Uterus (tissue), 4 donors: ENCODE data around the gene SEC14L1. TPM values are rescaled to one million over a fixed set of nuclear protein-coding genes. Genes with fewer than 3 reads are reported as not detected.
A peak's percentile ranks its signal among the peaks of the same experiment; 100 is the strongest.

Source experiments
- DNase-seq, 2 donors: peaks; one replicate each; pipeline ENCODE4 v3.0.0-alpha.2; 2019 to 2020
- H3K27ac ChIP-seq, 2 donors: fragments of 200-600 bp; sonication (generic); 1 replicate in 1 of 2; 2 replicates in 1 of 2; pipeline ENCODE4 v1.5.1; 2016 to 2018
- H3K27me3 ChIP-seq, 2 donors: fragments of 200-600 bp; sonication (generic); one replicate each; pipeline ENCODE4 v1.5.1; 2018 to 2019; ENCODE audit warnings: control low read depth in 1 of 2
- H3K36me3 ChIP-seq, 2 donors: fragments of 200-600 bp; sonication (generic); one replicate each; pipeline ENCODE4 v1.5.1; 2019; ENCODE audit warnings: control low read depth in 1 of 2
- H3K4me1 ChIP-seq, 2 donors: fragments of 200-600 bp; sonication (generic); one replicate each; pipeline ENCODE4 v1.5.1; 2018 to 2019; ENCODE audit warnings: control low read depth in 1 of 2
- H3K4me3 ChIP-seq, 2 donors: fragments of 200-600 bp; sonication (generic); 1 replicate in 1 of 2; 2 replicates in 1 of 2; pipeline ENCODE4 v1.5.1; 2018 to 2019; ENCODE audit warnings: mild to moderate bottlenecking in 1 of 2
- H3K9me3 ChIP-seq, 2 donors: fragments of 200-600 bp; sonication (generic); one replicate each; pipeline ENCODE4 v1.5.1; 2019; ENCODE audit warnings: control low read depth in 1 of 2
- CTCF ChIP-seq, 4 experiments: fragments of 200-600 bp in 2 of 4; fragments of 450-650 bp in 2 of 4; sonication (generic) in 2 of 4; IDR thresholded peaks; one replicate each; pipeline ENCODE4 v1.5.1; 2016 to 2019; ENCODE audit warnings: antibody characterized with exemption in 4 of 4, mild to moderate bottlenecking in 2 of 4, moderate library complexity in 1 of 4
- POLR2A ChIP-seq, 2 donors: fragments of 450-650 bp; IDR thresholded peaks; one replicate each; pipeline ENCODE4 v1.6.1; 2016; ENCODE audit warnings: antibody characterized with exemption in 2 of 2, mild to moderate bottlenecking in 1 of 2, moderate library complexity in 1 of 2
- intact Hi-C: fragments of 100-400 bp; cut with DNase I; formaldehyde crosslinking; loops from one replicate; pipeline ENCODE4 v1.15.1; 2023; ENCODE audit warnings: low total_unique reads
- total RNA-seq, 4 donors: library from RNA; depleted of rRNA in 3 of 4; stranded (reverse); fragments of >200 nt in 3 of 4; gene quantifications; one replicate each; pipeline versions ENCODE4 v1.1.0 to v1.2.4, GENCODE V29; 2014 to 2023
- donor health status: DM: yes; HTN: yes; CAD: no.

SEC14L1 gene
- total RNA-seq, 4 donors from 2014 or later, result 38.2 to 128 (median 42.6) TPM

DNA sequence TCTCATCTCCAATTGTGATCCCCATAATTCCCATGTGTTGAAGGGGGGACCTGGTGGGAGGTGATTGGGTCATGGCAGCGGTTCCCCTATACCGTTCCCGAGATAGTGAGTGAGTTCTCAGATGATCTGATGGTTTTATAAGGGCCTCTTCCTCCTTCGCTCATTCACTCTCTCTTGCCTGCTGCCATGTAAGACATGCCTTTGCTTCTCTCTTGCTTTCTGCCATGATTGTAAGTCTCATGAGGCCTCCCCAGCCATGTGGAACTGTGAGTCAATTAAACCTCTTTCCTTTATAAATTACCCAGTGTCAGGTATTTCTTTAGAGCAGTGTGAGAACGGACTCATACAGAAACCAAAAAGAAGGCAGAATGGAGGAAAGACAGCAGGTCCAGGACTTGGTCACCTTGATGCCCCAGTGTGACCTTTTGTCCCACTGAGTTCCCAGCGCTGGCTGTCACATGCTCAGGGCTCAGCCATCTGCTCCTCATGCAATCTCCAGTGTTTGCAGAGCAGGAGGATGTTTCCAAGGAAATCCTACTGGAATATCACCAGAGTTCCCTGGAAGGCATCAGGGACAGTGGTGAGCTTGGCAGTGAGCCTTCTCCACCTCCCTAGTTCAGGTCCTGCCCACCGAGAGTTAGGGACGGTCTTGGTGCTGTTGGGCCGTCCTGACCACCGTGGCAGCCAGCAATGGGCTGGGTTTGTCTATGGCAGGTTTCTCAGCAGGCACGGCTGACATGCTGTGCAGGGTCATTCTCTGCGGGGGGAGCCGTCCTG, 96.7 kb downstream of the SEC14L1 start:
- no peaks in the 10 kb centered on the region for H3K27me3 ChIP-seq
- H3K36me3 ChIP-seq, result no peaks in the 10 kb centered on the region
- no peak for TF ChIP-seq CTCF (IDR thresholded peaks at IDR 0.05)
- intact Hi-C loops, result no loop called here
- peaks cover 0 to 9% of the 10 kb centered on the region in 2 donors for H3K4me1 ChIP-seq
- H3K9me3 ChIP-seq, result no peaks in the 10 kb centered on the region
- DNase-seq, result no peak
- H3K27ac ChIP-seq, result no peak overlapping the region
- H3K4me3 ChIP-seq, result no peak overlapping the region

GRCh38 chr17:77240976-77241375, 100.2 kb downstream of the SEC14L1 start:
- Histone ChIP-seq H3K9me3 (no peaks in the 10 kb centered on the region), H3K4me1 (no peaks in the 10 kb centered on the region), H3K27me3 (no peaks in the 10 kb centered on the region), H3K27ac (no peak overlapping the region), H3K36me3 (no peaks in the 10 kb centered on the region), H3K4me3 (no peak overlapping the region)
- DNase-seq, result no peak
- TF ChIP-seq CTCF (IDR thresholded peaks at IDR 0.05) (no peak), POLR2A (IDR thresholded peaks at IDR 0.05) (no peak)
- intact Hi-C loops, result no loop called here

DNA sequence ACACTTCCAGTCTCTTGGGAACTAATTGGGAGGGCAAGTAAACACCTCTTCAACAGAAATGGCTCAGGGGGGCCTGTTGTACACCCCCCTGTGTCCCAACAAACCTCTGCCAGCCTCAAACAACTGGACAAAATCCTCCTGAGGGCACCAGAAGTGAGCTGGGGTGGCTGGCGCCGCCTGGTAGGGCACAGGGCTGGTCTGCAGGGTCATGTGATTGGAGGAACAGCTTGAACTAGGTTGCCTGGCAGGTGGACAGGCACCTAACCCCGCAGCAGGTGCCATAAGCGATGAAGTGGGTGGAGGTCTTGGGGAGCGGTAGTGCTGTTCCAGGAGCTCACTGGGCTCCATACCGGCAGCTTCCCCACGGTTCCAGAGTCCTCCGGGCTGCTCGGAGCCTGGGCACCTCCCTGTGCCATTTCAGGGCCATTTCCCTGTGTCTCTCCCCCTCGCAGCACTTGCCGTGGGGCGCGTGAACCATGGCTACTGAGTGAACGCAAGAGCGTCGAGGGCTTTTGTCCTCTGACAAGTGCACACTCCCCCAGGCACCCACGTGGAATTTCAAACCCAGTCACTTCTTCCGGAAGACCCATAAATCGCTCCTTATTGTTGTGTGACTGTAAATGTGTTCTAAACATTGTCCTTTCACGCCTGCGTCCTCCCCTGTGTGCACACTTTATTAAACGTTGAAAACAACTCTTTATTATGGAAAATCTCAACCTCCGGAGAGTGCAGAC, 101.5 kb downstream of the SEC14L1 start:
- Histone ChIP-seq H3K4me1 (peaks cover 0 to 6% of the 10 kb centered on the region in 2 donors), H3K27me3 (no peaks in the 10 kb centered on the region), H3K9me3 (no peaks in the 10 kb centered on the region), H3K4me3 (no peak overlapping the region), H3K27ac (peak overlapping the region in 1 of 2 donors; percentile 31), H3K36me3 (no peaks in the 10 kb centered on the region)
- intact Hi-C loops, result no loop called here
- TF ChIP-seq CTCF (IDR thresholded peaks at IDR 0.05), result no peak
- no peak for TF ChIP-seq POLR2A (IDR thresholded peaks at IDR 0.05)
- DNase-seq, result no peak

DNA sequence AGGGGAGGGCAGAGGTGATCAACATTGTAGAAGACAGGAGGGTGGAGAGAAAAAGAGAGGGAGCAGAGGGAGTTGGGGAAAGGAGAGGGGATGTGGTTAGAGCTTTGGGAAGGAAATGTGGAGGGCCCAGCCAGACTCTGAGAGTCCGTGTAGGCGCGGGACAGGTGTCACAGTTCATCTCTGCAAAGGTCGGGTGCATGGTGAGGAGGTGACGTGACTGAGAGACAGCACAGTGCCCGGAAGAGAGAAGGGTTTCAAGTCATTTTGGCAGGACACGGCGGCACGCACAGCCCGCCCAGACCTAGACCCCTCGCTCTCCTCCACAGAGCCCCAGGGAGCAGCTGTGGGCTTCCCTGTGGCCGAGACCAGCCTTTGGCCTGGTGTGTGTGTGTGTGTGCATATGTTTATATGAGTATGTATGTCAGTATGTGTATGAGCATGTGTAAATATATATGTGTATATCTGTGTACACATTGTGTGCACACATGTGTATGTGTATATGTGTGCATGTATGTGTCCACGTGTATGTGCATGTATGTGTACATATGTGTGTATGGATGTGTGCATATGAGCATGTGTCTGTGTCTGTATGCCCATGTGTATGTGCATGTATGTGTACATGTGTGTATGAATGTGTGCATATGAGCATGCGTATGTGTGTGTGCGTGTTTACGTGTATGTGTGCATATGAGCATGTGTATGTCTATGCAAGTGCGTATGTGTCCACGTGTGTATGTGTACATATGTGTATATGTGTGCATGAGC, 104.6 kb downstream of the SEC14L1 start:
- H3K9me3 ChIP-seq, result no peaks in the 10 kb centered on the region
- H3K27me3 ChIP-seq, result no peaks in the 10 kb centered on the region
- intact Hi-C loops, result loop anchor here (5.0 kb wide), 1 partner anchor 378 kb away; the partner anchor contains the start of gene MGAT5B
- no peak for TF ChIP-seq CTCF (IDR thresholded peaks at IDR 0.05)
- TF ChIP-seq POLR2A (IDR thresholded peaks at IDR 0.05), result no peak
- H3K36me3 ChIP-seq, result no peaks in the 10 kb centered on the region
- no peak for DNase-seq
- peaks cover 0 to 6% of the 10 kb centered on the region in 2 donors for H3K4me1 ChIP-seq
- no peak overlapping the region for H3K4me3 ChIP-seq
- no peak overlapping the region for H3K27ac ChIP-seq
